ENCODE results near the gene PCDHGC4. TPM values are rescaled to one million over a fixed set of nuclear protein-coding genes. Genes with fewer than 3 reads are reported as not detected.

The PCDHGC4 gene
- total RNA-seq, 1 donor from 2014 or later: 59.3 TPM

GRCh38 chr5:141494761-141495452, 10.1 kb downstream of the PCDHGC4 start:
- peak overlapping the region; percentile 19 to 39 for H3K27ac ChIP-seq
- DNase-seq (ENCODE audit: low spot score in 2 of 2): peak in 1 of 2 donors; percentile 62
- peak overlapping the region in 1 of 2 donors; percentile 20 for H3K4me3 ChIP-seq
- H3K36me3 ChIP-seq: peaks cover 7 to 31% of the 10 kb centered on the region in 2 donors
- H3K27me3 ChIP-seq: no peaks in the 10 kb centered on the region
- TF ChIP-seq CTCF (IDR thresholded peaks at IDR 0.05): no peak
- H3K9me3 ChIP-seq: no peaks in the 10 kb centered on the region
- intact Hi-C loops (cut with DNase I): no loop called here
- peaks cover 7% of the 10 kb centered on the region in 2 donors for H3K4me1 ChIP-seq

- intact Hi-C loops (cut with DNase I): no loop called here
- Histone ChIP-seq H3K36me3 (peaks cover 7 to 27% of the 10 kb centered on the region in 2 donors), H3K27me3 (no peaks in the 10 kb centered on the region), H3K9me3 (no peaks in the 10 kb centered on the region), H3K4me1 (peaks cover 7% of the 10 kb centered on the region in 2 donors), H3K4me3 (no peak overlapping the region), H3K27ac (peak overlapping the region in 1 of 2 donors; percentile 39)
- no peak for DNase-seq (ENCODE audit: low spot score in 2 of 2)
- no peak for TF ChIP-seq CTCF (IDR thresholded peaks at IDR 0.05)
Measured at GRCh38 chr5:141495453-141495811, 10.6 kb downstream of the PCDHGC4 start.

- peaks cover 7 to 21% of the 10 kb centered on the region in 2 donors for H3K36me3 ChIP-seq
- H3K4me3 ChIP-seq: no peak overlapping the region
- H3K27ac ChIP-seq: no peak overlapping the region
- TF ChIP-seq CTCF (IDR thresholded peaks at IDR 0.05): no peak
- H3K4me1 ChIP-seq: peaks cover 7% of the 10 kb centered on the region in 2 donors
- no peaks in the 10 kb centered on the region for H3K9me3 ChIP-seq
- intact Hi-C loops (cut with DNase I): no loop called here
- no peaks in the 10 kb centered on the region for H3K27me3 ChIP-seq
- DNase-seq (ENCODE audit: low spot score in 2 of 2): no peak
Measured at GRCh38 chr5:141496038-141496437, 11.2 kb downstream of the PCDHGC4 start.

GRCh38 chr5:141501761-141502160, 16.9 kb downstream of the PCDHGC4 start:
- intact Hi-C loops (cut with DNase I): no loop called here
- DNase-seq (ENCODE audit: low spot score in 2 of 2): no peak
- Histone ChIP-seq H3K4me1 (peaks cover 2 to 5% of the 10 kb centered on the region in 2 donors), H3K9me3 (no peaks in the 10 kb centered on the region), H3K27ac (no peak overlapping the region), H3K27me3 (no peaks in the 10 kb centered on the region), H3K4me3 (no peak overlapping the region), H3K36me3 (peaks cover 0 to 17% of the 10 kb centered on the region in 2 donors)
- TF ChIP-seq CTCF (IDR thresholded peaks at IDR 0.05): no peak

DNA sequence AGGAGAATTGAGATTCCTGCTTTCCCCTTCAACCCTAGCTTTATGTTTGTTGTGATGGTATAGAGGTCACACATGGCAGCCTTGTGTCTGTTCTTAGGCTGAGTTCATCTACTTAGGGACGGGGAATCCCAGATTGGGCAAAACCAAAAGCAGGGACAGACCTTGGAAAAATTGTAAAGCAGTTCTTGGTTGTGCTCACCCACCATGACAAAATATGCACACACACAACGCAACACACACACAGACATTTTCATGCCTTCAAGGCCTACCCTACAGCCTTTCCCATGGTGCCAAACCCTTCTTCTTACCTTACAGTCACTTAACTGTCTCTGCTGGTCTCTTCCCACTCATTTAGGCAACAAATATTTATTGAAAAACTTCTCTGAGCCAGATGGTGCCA, 18.9 kb downstream of the PCDHGC4 start:
- Histone ChIP-seq H3K4me3 (no peak overlapping the region), H3K4me1 (peaks cover 19 to 24% of the 10 kb centered on the region in 2 donors), H3K27ac (peak overlapping the region; percentile 45 to 50), H3K36me3 (peaks cover 0 to 17% of the 10 kb centered on the region in 2 donors), H3K27me3 (no peaks in the 10 kb centered on the region), H3K9me3 (no peaks in the 10 kb centered on the region)
- no peak for DNase-seq (ENCODE audit: low spot score in 2 of 2)
- TF ChIP-seq CTCF (IDR thresholded peaks at IDR 0.05): no peak
- intact Hi-C loops (cut with DNase I): no loop called here

Measured in ascending aorta (tissue), 2 donors.